Heart left ventricle (tissue), 16 donors: ENCODE data around the gene DCAF6. TPM values are rescaled to one million over a fixed set of nuclear protein-coding genes. Genes with fewer than 3 reads are reported as not detected.

Experiments used
- ATAC-seq, 4 donors: fragments of 200-7000 bp; cut with Tn5 transposase; one replicate each; pipeline ENCODE4 v1.9.1; 2020 to 2022; ENCODE audit warnings: moderate library complexity in 4 of 4, mild to moderate bottlenecking in 3 of 4, moderate number of reproducible peaks in 1 of 4
- DNase-seq, 5 donors: peaks; one replicate each; pipeline ENCODE4 v3.0.0-alpha.2; 2020
- H3K27ac ChIP-seq, 12 donors: fragments of 200-600 bp; sonication (generic) in 4 of 12; one replicate each; pipeline versions ENCODE4 v1.5.0 to v1.8.0; 2016 to 2022; ENCODE audit warnings: mild to moderate bottlenecking in 2 of 12
- H3K27me3 ChIP-seq, 9 donors: fragments of 200-600 bp; sonication (generic) in 2 of 9; one replicate each; pipeline versions ENCODE4 v1.5.1 to v1.8.0; 2016 to 2022; ENCODE audit warnings: mild to moderate bottlenecking in 3 of 9
- H3K36me3 ChIP-seq, 9 donors: fragments of 200-600 bp; sonication (generic) in 2 of 9; one replicate each; pipeline versions ENCODE4 v1.5.0 to v1.8.0; 2018 to 2022; ENCODE audit warnings: mild to moderate bottlenecking in 2 of 9
- H3K4me1 ChIP-seq, 12 donors: fragments of 200-600 bp; sonication (generic) in 4 of 12; one replicate each; pipeline versions ENCODE4 v1.5.0 to v1.8.0; 2016 to 2022; ENCODE audit warnings: mild to moderate bottlenecking in 3 of 12
- H3K4me3 ChIP-seq, 12 donors: fragments of 200-600 bp; sonication (generic) in 4 of 12; one replicate each; pipeline versions ENCODE4 v1.5.0 to v1.8.0; 2017 to 2022; ENCODE audit warnings: mild to moderate bottlenecking in 9 of 12, moderate library complexity in 4 of 12
- H3K9me3 ChIP-seq, 12 donors: fragments of 200-600 bp; sonication (generic) in 4 of 12; one replicate each; pipeline versions ENCODE4 v1.5.0 to v1.8.0; 2016 to 2022; ENCODE audit warnings: mild to moderate bottlenecking in 1 of 12
- POLR2A ChIP-seq, 2 donors: fragments of 450-650 bp; IDR thresholded peaks; one replicate each; pipeline ENCODE4 v1.6.1; 2017; ENCODE audit warnings: antibody characterized with exemption in 2 of 2, mild to moderate bottlenecking in 2 of 2, moderate library complexity in 2 of 2
- WGBS, 4 donors: extraction: QIAGEN DNeasy Blood & Tissue Kit in 2 of 4; methylation state at CpG; one replicate each; pipeline versions ENCODE4 v1.1.5 to v1.1.7; 2013 to 2018; 5-methylcytosine and 5-hydroxymethylcytosine counted together
- intact Hi-C, 10 donors: fragments of 100-400 bp; cut with DNase I; formaldehyde crosslinking; loops; one replicate each; pipeline versions ENCODE4 v1.11.1 to v1.14.2; 2022
- polyA plus RNA-seq, 2 donors: library from polyadenylated mRNA; stranded (reverse); fragments of 200-250 nt; gene quantifications; one replicate each; pipeline ENCODE4 v1.2.3, GENCODE V29; 2013
- total RNA-seq, 9 donors: library from RNA; depleted of rRNA in 2 of 9; stranded (reverse); fragments of >200 nt in 2 of 9; fragmentation: NEBNext Ultra II Directional in 3 of 9; extraction: Animal tissue kit (Norgen Biotek cat#: 25700) in 3 of 9; gene quantifications; one replicate each; pipeline versions ENCODE4 v1.1.0 to v1.2.4, GENCODE V29; 2016 to 2023
- TF ChIP-seq, protein P1 (sequence below), 12 donors: fragments of 200-600 bp; sonication (generic) in 4 of 12; IDR thresholded peaks; one replicate each; pipeline versions ENCODE4 v1.5.0 to v1.8.0; 2018 to 2022; ENCODE audit warnings: antibody characterized with exemption in 12 of 12, mild to moderate bottlenecking in 5 of 12
- donor health status: ischemic (EF 13 %, LVEDD 7.1; RV severe dilation, severe dysfunction).
- donor health status: healthy with polysubstance abuse.
- donor health status: DM: no; HTN: yes; CAD: no.
- donor health status: DM: no; HTN: no; CAD: no.
- donor health status: ischemic (EF 25% LVEDD 6.9; RV normal size, moderate dysfunction).
- donor health status: ischemic (EF 25% LVEDD 5.7; RV mildly dilated, moderate dysfunction).
- donor health status: healthy.
- donor health status: DM: yes; HTN: yes; CAD: no.
- donor health status: ischemic (EF 35%, LVEDD 5.7; RV mildly dilated, moderate dysfunction).
- donor health status: nonischemic (EF 11% LVEDD 7.7; RV severe dilation, severe dysfunction).
- donor health status: DM: yes; HTN: yes; CAD: no.
- donor health status: PGD.
- donor health status: ischemic (EF 29% LVEDD 5.4; RV normal size, mild dysfunction).
- donor health status: nonischemic (EF 23%, LVEDD 6.1; RV moderate dilation, normal function).

Gene DCAF6
- total and polyA plus RNA-seq, 11 donors, result 66.9 to 245 (median 180) TPM

DNA sequence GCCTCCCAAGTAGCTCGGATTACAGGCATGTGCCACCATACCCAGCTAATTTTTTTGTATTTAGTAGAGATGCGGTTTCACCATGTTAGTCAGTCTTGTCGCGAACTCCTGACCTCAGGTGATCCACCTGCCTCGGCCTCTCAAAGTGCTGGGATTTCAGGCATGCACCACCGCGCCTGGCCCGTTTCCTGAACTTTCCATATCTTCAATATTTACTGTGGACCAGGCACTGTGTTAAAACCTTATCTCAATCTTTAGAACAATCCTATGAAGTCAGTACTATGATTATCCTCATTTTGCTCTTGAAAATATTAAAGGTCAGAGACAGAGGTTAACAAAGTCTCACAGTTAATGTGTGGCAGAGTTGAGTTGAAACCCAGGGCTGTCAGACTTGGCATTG, 20.9 kb upstream of the DCAF6 start:
- DNase-seq, result no peak
- peaks cover 0 to 19% (median 0%) of the 10 kb centered on the region in 12 donors for H3K4me1 ChIP-seq
- no peak overlapping the region for H3K27ac ChIP-seq
- peaks cover 0 to 59% (median 31%) of the 10 kb centered on the region in 9 donors for H3K36me3 ChIP-seq
- H3K9me3 ChIP-seq, result no peaks in the 10 kb centered on the region
- H3K27me3 ChIP-seq, result no peaks in the 10 kb centered on the region
- TF ChIP-seq, protein P1, sequence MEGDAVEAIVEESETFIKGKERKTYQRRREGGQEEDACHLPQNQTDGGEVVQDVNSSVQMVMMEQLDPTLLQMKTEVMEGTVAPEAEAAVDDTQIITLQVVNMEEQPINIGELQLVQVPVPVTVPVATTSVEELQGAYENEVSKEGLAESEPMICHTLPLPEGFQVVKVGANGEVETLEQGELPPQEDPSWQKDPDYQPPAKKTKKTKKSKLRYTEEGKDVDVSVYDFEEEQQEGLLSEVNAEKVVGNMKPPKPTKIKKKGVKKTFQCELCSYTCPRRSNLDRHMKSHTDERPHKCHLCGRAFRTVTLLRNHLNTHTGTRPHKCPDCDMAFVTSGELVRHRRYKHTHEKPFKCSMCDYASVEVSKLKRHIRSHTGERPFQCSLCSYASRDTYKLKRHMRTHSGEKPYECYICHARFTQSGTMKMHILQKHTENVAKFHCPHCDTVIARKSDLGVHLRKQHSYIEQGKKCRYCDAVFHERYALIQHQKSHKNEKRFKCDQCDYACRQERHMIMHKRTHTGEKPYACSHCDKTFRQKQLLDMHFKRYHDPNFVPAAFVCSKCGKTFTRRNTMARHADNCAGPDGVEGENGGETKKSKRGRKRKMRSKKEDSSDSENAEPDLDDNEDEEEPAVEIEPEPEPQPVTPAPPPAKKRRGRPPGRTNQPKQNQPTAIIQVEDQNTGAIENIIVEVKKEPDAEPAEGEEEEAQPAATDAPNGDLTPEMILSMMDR (IDR thresholded peaks at IDR 0.05), result no peak
- TF ChIP-seq POLR2A (IDR thresholded peaks at IDR 0.05), result no peak
- intact Hi-C loops, result loop anchor here in 1 of 10 donors (10.0 kb wide), 1 partner anchor 91 kb away; no protein-coding TSS in a partner anchor
- ATAC-seq, result no peak
- no peak overlapping the region for H3K4me3 ChIP-seq
- WGBS, 4 donors, result 97 to 98% (median 97%) methylated on average over 8 of the region's 8 CpGs

DNA sequence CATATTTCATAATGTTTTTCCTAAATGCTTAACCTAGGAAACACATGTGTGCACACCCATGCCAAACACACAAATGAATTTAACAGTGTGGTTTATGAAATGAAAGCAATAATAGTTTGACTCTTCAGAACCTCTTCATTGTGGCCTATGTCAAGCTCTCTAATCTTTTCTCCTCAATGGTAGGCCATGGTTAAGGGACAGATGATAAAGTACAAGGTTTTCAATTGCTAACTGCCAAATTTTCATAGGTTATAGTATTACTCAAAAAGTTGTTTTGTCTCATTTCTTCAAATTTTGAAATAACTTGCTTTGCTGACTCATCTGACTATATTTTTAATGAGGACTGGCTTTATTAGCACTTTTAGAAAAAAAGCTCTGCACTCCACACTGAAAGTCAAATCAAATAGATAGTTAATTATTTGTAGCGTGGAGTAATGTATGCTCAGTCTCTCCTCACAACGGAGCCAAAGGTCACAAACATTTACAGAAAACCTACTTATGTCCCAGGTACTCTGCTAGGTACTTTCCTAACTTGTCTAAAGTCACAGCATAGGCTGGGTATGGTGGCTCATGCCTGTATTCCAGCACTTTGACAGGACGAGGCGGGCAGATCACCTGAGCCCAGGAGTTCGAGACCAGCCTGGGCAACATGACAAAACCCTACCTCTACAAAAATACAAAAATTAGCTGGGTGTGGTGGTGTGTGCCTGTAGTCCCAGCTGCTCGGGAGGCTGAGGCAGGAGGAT, 19.5 kb upstream of the DCAF6 start:
- TF ChIP-seq, protein P1 (IDR thresholded peaks at IDR 0.05), result no peak
- no peak for TF ChIP-seq POLR2A (IDR thresholded peaks at IDR 0.05)
- H3K27me3 ChIP-seq, result no peaks in the 10 kb centered on the region
- ATAC-seq (no peak), DNase-seq (no peak)
- peak overlapping the region in 1 of 12 donors; percentile 7 for H3K27ac ChIP-seq
- H3K36me3 ChIP-seq, result peaks cover 0 to 59% (median 31%) of the 10 kb centered on the region in 9 donors
- no peaks in the 10 kb centered on the region for H3K9me3 ChIP-seq
- 93 to 99% (median 95%) methylated on average over 5 to 6 of the region's 6 CpGs for WGBS, 4 donors
- H3K4me3 ChIP-seq, result no peak overlapping the region
- H3K4me1 ChIP-seq, result peaks cover 0 to 14% (median 3%) of the 10 kb centered on the region in 12 donors
- intact Hi-C loops, result loop anchor here in 1 of 10 donors (10.0 kb wide), 1 partner anchor 92 kb away; no protein-coding TSS in a partner anchor

DNA sequence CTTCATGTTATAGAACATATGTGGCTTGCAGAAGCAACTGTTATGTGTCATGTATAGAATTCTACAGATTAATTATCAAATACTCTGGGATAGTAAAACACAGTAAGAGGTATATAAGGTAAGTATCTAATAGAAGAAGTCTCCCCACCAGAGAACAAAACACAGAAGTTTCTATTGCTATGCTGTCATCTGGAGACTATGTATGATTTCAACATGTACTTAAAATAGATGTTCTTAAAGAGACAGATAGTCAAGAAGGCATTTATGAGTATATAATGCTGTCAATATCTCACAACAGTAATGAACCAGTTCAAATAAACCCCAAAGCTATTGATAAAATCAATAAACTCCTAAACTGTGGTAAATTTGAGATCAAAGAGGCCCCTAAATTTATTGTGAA, 14.5 kb upstream of the DCAF6 start:
- peak overlapping the region in 10 of 12 donors; percentile 0 to 67 (median 50) for H3K27ac ChIP-seq
- intact Hi-C loops, result no loop called here
- ATAC-seq, result peak; percentile 61 to 84 (median 80)

DNA sequence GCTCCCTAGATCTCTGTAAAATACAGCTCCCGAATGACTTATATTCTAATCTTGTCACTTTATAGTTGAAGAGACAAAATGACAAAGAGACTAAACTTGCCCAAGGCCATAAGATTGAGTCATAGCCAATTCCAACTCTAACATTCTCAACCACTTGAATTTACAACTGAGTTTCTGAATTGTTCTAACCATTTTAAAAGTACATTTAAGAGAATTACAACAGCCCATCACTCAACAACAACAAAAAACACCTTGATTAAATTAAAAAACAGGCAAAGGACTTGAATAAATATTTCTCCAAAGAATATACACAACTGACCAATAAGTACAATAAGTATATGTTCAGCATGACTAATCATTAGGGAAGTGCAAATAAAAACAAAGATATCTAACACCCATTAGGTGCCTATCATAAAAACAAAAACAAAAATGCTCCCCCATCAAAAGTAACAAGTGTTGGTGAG, 13.8 kb upstream of the DCAF6 start:
- Histone ChIP-seq H3K4me1 (peaks cover 0 to 41% (median 15%) of the 10 kb centered on the region in 12 donors), H3K4me3 (peak overlapping the region in 1 of 12 donors; percentile 8)
- peak in 1 of 4 donors; percentile 37 for ATAC-seq

More for the DNA sequence above, 14.5 kb upstream of the DCAF6 start:
- H3K4me1 ChIP-seq, result peaks cover 0 to 37% (median 15%) of the 10 kb centered on the region in 12 donors
- no peaks in the 10 kb centered on the region for H3K27me3 ChIP-seq
- peak overlapping the region in 3 of 12 donors; percentile 2 to 9 (median 8) for H3K4me3 ChIP-seq
- H3K36me3 ChIP-seq, result peaks cover 0 to 44% (median 21%) of the 10 kb centered on the region in 9 donors
- no peak for DNase-seq
- TF ChIP-seq POLR2A (IDR thresholded peaks at IDR 0.05), result no peak
- TF ChIP-seq, protein P1 (IDR thresholded peaks at IDR 0.05), result no peak
- no peaks in the 10 kb centered on the region for H3K9me3 ChIP-seq

More for the DNA sequence above, 13.8 kb upstream of the DCAF6 start:
- intact Hi-C loops, result no loop called here
- Histone ChIP-seq H3K36me3 (peaks cover 0 to 38% (median 15%) of the 10 kb centered on the region in 9 donors), H3K27ac (peak overlapping the region in 10 of 12 donors; percentile 0 to 67 (median 50)), H3K9me3 (no peaks in the 10 kb centered on the region), H3K27me3 (no peaks in the 10 kb centered on the region)
- no peak for DNase-seq
- TF ChIP-seq, protein P1 (IDR thresholded peaks at IDR 0.05), result no peak
- no peak for TF ChIP-seq POLR2A (IDR thresholded peaks at IDR 0.05)
- WGBS, 4 donors, result 46 to 55% (median 49%) methylated on average over 1 of the region's 1 CpG
